HepG2 (cell line): Measurements from ENCODE around the gene RHBDL1. TPM values are rescaled to one million over a fixed set of nuclear protein-coding genes. Genes with fewer than 3 reads are reported as not detected.

ENCODE experiments used
- ATAC-seq: fragments of 200-7000 bp; cut with Tn5 transposase; 3 replicates; pipeline ENCODE4 v1.9.1; 2020; ENCODE audit warnings: mild to moderate bottlenecking, moderate library complexity
- BruUV-seq: library from RNA; stranded (reverse); fragments of 400-500 nt; replicated peaks from 2 replicates; lab custom pipeline; 2021; lab: Mats Ljungman, UMichigan
- CTCF ChIA-PET: fragments of 300-600 bp; formaldehyde crosslinking; extraction: SDS; loops from one replicate; lab custom pipeline; 2021; ENCODE audit warnings: low total read pairs, inconsistent platforms, low intra/inter-chr PET ratio; lab: Yijun Ruan, JAX
- POLR2A ChIA-PET: fragments of 350-600 bp; sonication (Branson Sonifier 250); formaldehyde crosslinking; loops from one replicate; lab custom pipeline; 2020; ENCODE audit warnings: antibody characterized with exemption, inconsistent platforms; lab: Yijun Ruan, JAX
- DNase-seq: peaks from one replicate; pipeline ENCODE4 v3.0.0-alpha.2; 2015; ENCODE audit warnings: low spot score
- FAIRE-seq: peaks from 3 replicates; lab custom pipeline; 2011; peaks lifted over from hg19 to GRCh38; lab: Jason Lieb, UNC
- H2AFZ ChIP-seq: one replicate; pipeline ENCODE4 v1.6.1; 2011; ENCODE audit warnings: low read length, inconsistent platforms
- H3K27ac ChIP-seq: fragments of 300-600 bp; 3 replicates; pipeline ENCODE4 v1.8.0; 2011; ENCODE audit warnings: mixed run types, mild to moderate bottlenecking, mixed read lengths, low read length, inconsistent platforms; ENCODE audit not compliant: insufficient read depth; ENCODE audit errors: extremely low read length
- H3K27me3 ChIP-seq, 2 experiments: fragments of 200-600 bp in 1 of 2; 2 replicates in 1 of 2; 3 replicates in 1 of 2; pipeline versions ENCODE4 v1.6.0 to v1.8.0; 2011; ENCODE audit warnings: low read length in 2 of 2, mild to moderate bottlenecking in 2 of 2, moderate library complexity in 2 of 2, inconsistent platforms in 1 of 2; ENCODE audit not compliant: insufficient read depth in 2 of 2, control insufficient read depth in 1 of 2
- H3K36me3 ChIP-seq, 2 experiments: fragments of 200-600 bp in 1 of 2; replicated peaks in 1 of 2; 2 replicates in 1 of 2; 3 replicates in 1 of 2; pipeline versions ENCODE4 v1.5.1 to v1.8.0; 2011; ENCODE audit warnings: low read length in 2 of 2, inconsistent platforms in 1 of 2; ENCODE audit not compliant: insufficient read depth in 2 of 2, control insufficient read depth in 1 of 2
- H3K4me1 ChIP-seq: 2 replicates; pipeline ENCODE4 v1.5.1; 2012; ENCODE audit warnings: low read length, inconsistent platforms; ENCODE audit not compliant: insufficient read depth
- H3K4me2 ChIP-seq: 2 replicates; pipeline ENCODE4 v1.6.0; 2011; ENCODE audit warnings: low read depth, low read length, inconsistent platforms
- H3K4me3 ChIP-seq, 3 experiments: fragments of 200-600 bp in 1 of 3; sonication (generic), shearing (Covaris generic) in 1 of 3; replicated peaks in 1 of 3; 2 replicates each; pipeline ENCODE4 v1.5.1; 2011 to 2016; ENCODE audit warnings: low read length in 3 of 3, inconsistent platforms in 2 of 3, low read depth in 2 of 3, mild to moderate bottlenecking in 2 of 3, control low read depth in 1 of 3, mixed read lengths in 1 of 3; ENCODE audit not compliant: insufficient read depth in 1 of 3
- H3K79me2 ChIP-seq: one replicate; pipeline ENCODE4 v1.6.1; 2011; ENCODE audit warnings: low read length, inconsistent platforms; ENCODE audit not compliant: insufficient read depth
- H3K9ac ChIP-seq: 2 replicates; pipeline ENCODE4 v1.6.0; 2011; ENCODE audit warnings: mild to moderate bottlenecking, low read depth, low read length, inconsistent platforms; ENCODE audit not compliant: insufficient read depth
- H3K9me3 ChIP-seq: 2 replicates; pipeline ENCODE4 v1.5.1; 2012; ENCODE audit warnings: mild to moderate bottlenecking, low read length
- H4K20me1 ChIP-seq: 2 replicates; pipeline ENCODE4 v1.6.0; 2011; ENCODE audit warnings: inconsistent platforms, mild to moderate bottlenecking, low read length, moderate library complexity; ENCODE audit not compliant: insufficient read depth
- DNMT1 ChIP-seq: sonication (generic); formaldehyde crosslinking; IDR thresholded peaks from 2 replicates; pipeline ENCODE4 v1.5.1; 2020; ENCODE audit warnings: mild to moderate bottlenecking, missing genetic modification reagents
- FOXC1 ChIP-seq: sonication (generic); formaldehyde crosslinking; IDR thresholded peaks from 2 replicates; pipeline ENCODE4 v1.8.0; 2022; ENCODE audit warnings: mild to moderate bottlenecking, missing genetic modification reagents, borderline replicate concordance
- HOMEZ ChIP-seq: IDR thresholded peaks from 2 replicates; pipeline ENCODE4 v1.6.1; 2016; ENCODE audit warnings: low read depth
- ISL2 ChIP-seq: sonication (generic); formaldehyde crosslinking; IDR thresholded peaks from 2 replicates; pipeline ENCODE4 v1.5.0; 2020; ENCODE audit warnings: missing genetic modification reagents
- MEF2D ChIP-seq: sonication (generic); formaldehyde crosslinking; IDR thresholded peaks from 2 replicates; pipeline ENCODE4 v1.5.1; 2020; ENCODE audit warnings: mild to moderate bottlenecking, missing genetic modification reagents
- REPIN1 ChIP-seq: sonication (generic); formaldehyde crosslinking; IDR thresholded peaks from 2 replicates; pipeline ENCODE4 v1.8.0; 2022; ENCODE audit warnings: missing genetic modification reagents, low read depth, mild to moderate bottlenecking, borderline replicate concordance
- TEAD3 ChIP-seq: optimal IDR thresholded peaks from 2 replicates; pipeline ENCODE3; 2016; ENCODE audit warnings: borderline replicate concordance
- WIZ ChIP-seq: sonication (generic); formaldehyde crosslinking; IDR thresholded peaks from 2 replicates; pipeline ENCODE4 v1.5.1; 2020; ENCODE audit warnings: mild to moderate bottlenecking, missing genetic modification reagents
- ZFP41 ChIP-seq: sonication (generic); formaldehyde crosslinking; IDR thresholded peaks from 2 replicates; pipeline ENCODE4 v1.4.0; 2020; ENCODE audit warnings: mild to moderate bottlenecking, missing genetic modification reagents, borderline replicate concordance
- ZFP91 ChIP-seq: sonication (generic); formaldehyde crosslinking; IDR thresholded peaks from 2 replicates; pipeline ENCODE4 v1.9.0; 2022; ENCODE audit warnings: missing genetic modification reagents, mild to moderate bottlenecking, borderline replicate concordance
- ZNF615 ChIP-seq: sonication (generic); formaldehyde crosslinking; IDR thresholded peaks from 2 replicates; pipeline ENCODE4 v1.5.0; 2020; ENCODE audit warnings: mild to moderate bottlenecking, missing genetic modification reagents, borderline replicate concordance
- ZNF710 ChIP-seq: sonication (generic); formaldehyde crosslinking; IDR thresholded peaks from 2 replicates; pipeline ENCODE4 v1.5.0; 2020; ENCODE audit warnings: mild to moderate bottlenecking, missing genetic modification reagents, borderline replicate concordance
- WGBS: methylation state at CpG from one replicate; pipeline ENCODE4 v1.1.6; 2017; ENCODE audit warnings: low lambda C conversion rate; 5-methylcytosine and 5-hydroxymethylcytosine counted together
- in situ Hi-C: cut with HindIII; loops from 2 replicates; pipeline ENCODE4 v1.10.0; 2017; ENCODE audit warnings: low pct_unique_long_range_greater_than_20kb; ENCODE audit not compliant: extremely low pct_ligation_motif_present
- intact Hi-C: fragments of 100-400 bp; cut with micrococcal nuclease; formaldehyde crosslinking; loops from one replicate; pipeline ENCODE4 v1.10.0; 2022; ENCODE audit not compliant: unreplicated experiment
- polyA plus RNA-seq, 8 experiments: library from polyadenylated mRNA; depleted of rRNA in 3 of 8; stranded (reverse) in 7 of 8; unstranded in 1 of 8; fragments of >200 nt; fragmentation: Illumina TruSeq in 4 of 8; extraction: Trizol in 4 of 8; gene quantifications; 2 replicates each; pipeline versions ENCODE4 v1.2.1 to v1.2.3, GENCODE V29; 2011 to 2016; ENCODE audit warnings: low read depth in 4 of 8, missing spikeins in 1 of 8, mixed read lengths in 1 of 8; ENCODE audit not compliant: insufficient read depth in 1 of 8
- total RNA-seq, 5 experiments: library from RNA; depleted of rRNA; stranded (reverse); fragments of >200 nt; fragmentation: Illumina TruSeq; extraction: Trizol; gene quantifications; 2 replicates each; pipeline ENCODE4 v1.2.3, GENCODE V29; 2016; ENCODE audit warnings: low read depth in 1 of 5
- TF ChIP-seq, protein P1 (sequence below): sonication (generic); formaldehyde crosslinking; IDR thresholded peaks from 2 replicates; pipeline ENCODE4 v1.4.0; 2020; ENCODE audit warnings: missing genetic modification reagents, borderline replicate concordance
- TF ChIP-seq, protein P2 (sequence below): sonication (generic); formaldehyde crosslinking; IDR thresholded peaks from 2 replicates; pipeline ENCODE4 v1.4.0; 2020; ENCODE audit warnings: missing genetic modification reagents

Gene RHBDL1
- total and polyA plus RNA-seq, 2 of the 13 experiments (the other 11 are each of a cell fraction or from before 2014, with no cell fraction given) = 1.8 to 3.8 TPM

GRCh38 chr16:637081-638018, 38.1 kb upstream of the RHBDL1 start:
- DNase-seq = peak; percentile 37
- peak overlapping the region; percentile 98 for H3K4me2 ChIP-seq
- no peaks in the 10 kb centered on the region for H4K20me1 ChIP-seq
- FAIRE-seq = no peak
- H3K4me1 ChIP-seq = peaks cover 37% of the 10 kb centered on the region
- intact Hi-C loops = no loop called here
- peaks cover 6% of the 10 kb centered on the region for H3K79me2 ChIP-seq
- ATAC-seq = peak; percentile 13
- H3K27ac ChIP-seq = peak overlapping the region; percentile 88
- no peaks in the 10 kb centered on the region for H3K9me3 ChIP-seq
- in situ Hi-C loops = no loop called here
- no peaks in the 10 kb centered on the region for H3K27me3 ChIP-seq
- no peaks in the 10 kb centered on the region; a peak in 1 of 5 replicates for H3K36me3 ChIP-seq
- POLR2A ChIA-PET = interaction anchor here (0.9 to 2.1 kb wide), 12 partner anchors 10 to 60 kb away, joined by 3 to 13 read pairs (median 4); partner anchors contain the start of genes RHOT2, STUB1, WDR24 and WDR90
- H3K4me3 ChIP-seq = peak overlapping the region; percentile 90 to 94 (median 92)
- CTCF ChIA-PET = no interaction called here
- H2AFZ ChIP-seq = no peak overlapping the region
- H3K9ac ChIP-seq = peak overlapping the region; percentile 83
- 34% methylated on average over 15 of the region's 53 CpGs for WGBS
- BruUV-seq = no TSS peak
- no peak for TF ChIP-seq ZFP41 (CRISPR knock-in tag)
- TF ChIP-seq HOMEZ (CRISPR knock-in tag) = no peak
- peak; percentile 51; the same call in 1 of the 2 replicates for TF ChIP-seq ZFP91
- no peak for TF ChIP-seq ZNF615 (CRISPR knock-in tag)
- TF ChIP-seq WIZ (CRISPR knock-in tag) = peak; percentile 33; the same call in 1 of the 2 replicates
- TF ChIP-seq, protein P1, sequence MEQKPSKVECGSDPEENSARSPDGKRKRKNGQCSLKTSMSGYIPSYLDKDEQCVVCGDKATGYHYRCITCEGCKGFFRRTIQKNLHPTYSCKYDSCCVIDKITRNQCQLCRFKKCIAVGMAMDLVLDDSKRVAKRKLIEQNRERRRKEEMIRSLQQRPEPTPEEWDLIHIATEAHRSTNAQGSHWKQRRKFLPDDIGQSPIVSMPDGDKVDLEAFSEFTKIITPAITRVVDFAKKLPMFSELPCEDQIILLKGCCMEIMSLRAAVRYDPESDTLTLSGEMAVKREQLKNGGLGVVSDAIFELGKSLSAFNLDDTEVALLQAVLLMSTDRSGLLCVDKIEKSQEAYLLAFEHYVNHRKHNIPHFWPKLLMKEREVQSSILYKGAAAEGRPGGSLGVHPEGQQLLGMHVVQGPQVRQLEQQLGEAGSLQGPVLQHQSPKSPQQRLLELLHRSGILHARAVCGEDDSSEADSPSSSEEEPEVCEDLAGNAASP = no peak
- TF ChIP-seq, protein P2, sequence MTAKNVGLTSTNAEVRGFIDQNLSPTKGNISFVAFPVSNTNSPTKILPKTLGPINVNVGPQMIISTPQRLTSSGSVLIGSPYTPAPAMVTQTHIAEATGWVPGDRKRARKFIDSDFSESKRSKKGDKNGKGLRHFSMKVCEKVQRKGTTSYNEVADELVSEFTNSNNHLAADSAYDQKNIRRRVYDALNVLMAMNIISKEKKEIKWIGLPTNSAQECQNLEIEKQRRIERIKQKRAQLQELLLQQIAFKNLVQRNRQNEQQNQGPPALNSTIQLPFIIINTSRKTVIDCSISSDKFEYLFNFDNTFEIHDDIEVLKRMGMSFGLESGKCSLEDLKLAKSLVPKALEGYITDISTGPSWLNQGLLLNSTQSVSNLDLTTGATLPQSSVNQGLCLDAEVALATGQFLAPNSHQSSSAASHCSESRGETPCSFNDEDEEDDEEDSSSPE (CRISPR knock-in tag) = no peak
- peak; percentile 54; the same call in 1 of the 2 replicates for TF ChIP-seq MEF2D (CRISPR knock-in tag)
- TF ChIP-seq REPIN1 (CRISPR knock-in tag) = no peak
- TF ChIP-seq FOXC1 (CRISPR knock-in tag) = peak; percentile 49; the same call in 1 of the 2 replicates
- no peak for TF ChIP-seq ZNF710 (CRISPR knock-in tag)
- TF ChIP-seq TEAD3 (CRISPR knock-in tag) = peak; percentile 47
- TF ChIP-seq ISL2 (CRISPR knock-in tag) = no peak
- no peak for TF ChIP-seq DNMT1
